ENCODE measurements around the gene KIAA1328.

Gene KIAA1328

DNA sequence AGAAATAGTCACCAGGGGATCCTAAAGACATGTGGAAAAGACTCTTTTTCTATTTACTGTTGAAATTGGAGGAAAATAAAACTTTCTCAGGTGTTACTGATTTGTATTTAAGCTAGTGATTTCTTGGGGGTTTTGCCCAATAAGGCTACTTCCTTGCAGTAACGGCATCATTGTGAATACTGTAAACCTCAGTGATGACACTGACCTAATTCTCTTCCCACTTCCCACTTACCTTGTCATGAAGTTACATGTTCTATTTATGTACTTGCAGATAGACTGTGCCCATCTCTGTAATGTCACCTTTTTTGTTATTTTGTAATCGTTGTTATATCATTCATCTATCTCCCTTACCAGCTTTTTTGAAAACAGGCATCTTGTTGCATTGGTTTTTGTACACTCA is 134.5 kb downstream of the KIAA1328 start:
- DNase-seq = no peak

DNA sequence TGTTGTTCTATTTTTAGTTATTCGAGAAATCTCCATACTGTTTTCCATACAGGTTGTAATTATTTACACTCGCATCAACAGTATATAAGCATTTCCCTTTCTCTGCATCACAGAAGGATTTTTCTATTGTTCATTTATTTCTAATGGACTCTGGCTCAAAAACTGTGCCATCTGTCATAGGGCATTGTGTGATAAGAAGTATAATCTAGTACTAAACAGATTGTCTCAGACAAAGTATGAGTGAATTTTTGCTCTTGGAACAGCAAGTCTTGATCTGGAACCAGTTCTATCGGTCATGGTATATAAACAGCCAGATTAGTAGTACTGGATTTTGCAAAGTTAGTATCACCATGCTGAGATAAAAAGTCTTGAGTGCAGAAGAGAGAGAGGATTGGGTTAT is 145.8 kb downstream of the KIAA1328 start:
- no peak for DNase-seq

DNA sequence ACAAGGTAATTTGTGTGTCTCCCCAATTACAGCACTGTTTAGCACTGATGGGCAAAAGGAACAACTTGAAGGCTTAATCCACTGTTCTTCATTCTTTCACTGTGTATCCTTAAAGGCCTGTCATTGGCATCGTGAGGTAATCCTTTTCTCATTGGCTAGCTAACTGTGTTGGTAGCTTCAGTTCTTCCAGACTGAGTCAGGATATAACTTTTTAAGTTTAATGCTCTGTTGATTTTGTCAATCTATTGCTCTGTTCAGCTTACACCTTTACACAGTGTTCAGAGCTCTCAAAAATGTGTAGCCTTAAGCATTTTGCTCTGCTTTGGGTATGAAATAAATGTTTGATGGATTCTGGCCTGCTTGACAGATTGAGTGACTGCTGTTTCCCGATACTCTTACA is 148.2 kb downstream of the KIAA1328 start:
- no peak for DNase-seq

DNA sequence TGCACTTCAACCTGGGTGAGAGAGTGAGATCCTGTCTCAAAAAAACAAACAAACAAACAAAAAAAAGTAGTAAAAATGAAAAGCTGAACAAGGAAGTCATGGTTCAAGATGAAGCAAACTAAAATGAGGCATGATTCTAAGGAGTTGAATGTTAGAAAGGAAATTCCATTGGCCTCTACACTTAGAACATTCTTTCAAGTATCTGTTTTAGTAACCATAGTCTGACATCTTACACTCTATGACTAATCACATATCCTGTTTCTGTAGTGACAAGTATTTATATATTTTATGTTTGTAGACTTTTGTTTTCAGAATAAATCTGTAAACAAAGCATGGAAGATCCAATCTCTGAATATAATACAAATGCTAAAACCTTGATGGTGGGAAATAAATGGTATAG is 164.1 kb downstream of the KIAA1328 start:
- no peak for DNase-seq

DNA sequence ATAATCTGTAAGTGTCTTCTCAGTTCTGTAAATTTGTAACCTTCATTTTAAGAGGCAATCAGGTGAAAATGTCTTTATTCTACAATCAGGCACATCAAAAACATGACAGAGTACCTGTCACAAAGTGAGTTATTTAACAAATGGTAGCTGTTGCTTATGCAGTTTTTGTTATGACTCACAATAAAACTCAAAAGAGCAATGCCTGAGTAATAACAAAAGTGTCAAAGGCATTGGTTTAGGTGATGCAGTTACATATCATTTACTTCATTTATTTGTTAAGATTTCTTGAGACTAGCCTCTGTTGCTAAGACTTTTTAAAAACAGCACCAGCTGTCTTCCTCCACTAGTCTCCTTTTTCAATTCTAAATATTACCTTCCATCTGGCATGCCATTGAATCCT is 177.8 kb downstream of the KIAA1328 start:
- DNase-seq = peak in 1 of 2 donors; percentile 2

DNA sequence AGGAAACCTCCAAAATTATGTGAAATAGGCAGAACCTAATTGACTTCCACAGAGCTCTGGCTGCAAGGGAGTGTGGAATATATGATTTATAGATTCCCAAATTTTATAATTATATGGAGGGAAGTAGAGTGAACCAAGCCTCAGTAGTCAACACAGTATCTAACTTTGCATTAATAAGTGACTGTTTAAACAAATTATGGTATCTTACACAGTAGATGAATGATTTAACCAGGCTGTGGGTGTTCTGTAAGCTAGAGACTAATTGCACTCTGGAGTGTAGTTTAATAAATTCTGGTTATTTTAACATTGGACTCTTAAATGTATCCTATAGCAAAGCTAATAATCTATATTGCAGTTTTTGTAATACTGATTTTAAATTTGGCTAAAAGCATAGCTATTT is 183.5 kb downstream of the KIAA1328 start:
- DNase-seq = no peak

DNA sequence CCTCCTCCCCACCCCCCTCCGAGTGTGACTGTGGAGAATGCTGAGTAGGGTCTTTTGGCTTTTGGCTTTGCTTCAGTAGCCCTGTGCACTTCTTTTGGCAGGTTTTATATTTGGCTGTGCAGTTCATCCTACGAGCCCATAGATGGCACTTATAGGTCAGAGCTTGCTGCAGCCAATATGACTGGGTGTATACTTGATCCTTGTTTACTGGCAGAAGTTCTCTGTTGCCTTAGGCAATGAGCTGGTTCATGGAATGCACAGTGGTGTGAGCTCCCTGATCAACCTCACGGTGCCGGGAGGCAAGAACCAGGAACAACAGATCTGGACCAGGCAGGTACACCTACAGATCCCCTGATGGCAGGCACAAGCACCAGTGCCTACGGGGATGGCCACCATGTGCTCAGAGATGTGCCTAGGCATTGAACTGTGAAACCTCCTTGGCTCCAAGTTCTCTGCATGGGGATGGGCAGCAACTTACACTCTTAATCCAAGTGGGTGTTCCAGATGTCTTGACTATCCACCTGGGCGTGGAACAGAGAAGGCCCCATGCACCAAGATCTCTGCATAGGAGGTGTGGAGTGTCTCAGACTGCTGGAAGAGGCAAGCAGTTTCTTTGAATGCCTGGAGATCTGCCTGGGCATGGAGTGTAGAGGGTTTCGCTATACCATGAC is 190.4 kb downstream of the KIAA1328 start:
- DNase-seq = no peak

DNA sequence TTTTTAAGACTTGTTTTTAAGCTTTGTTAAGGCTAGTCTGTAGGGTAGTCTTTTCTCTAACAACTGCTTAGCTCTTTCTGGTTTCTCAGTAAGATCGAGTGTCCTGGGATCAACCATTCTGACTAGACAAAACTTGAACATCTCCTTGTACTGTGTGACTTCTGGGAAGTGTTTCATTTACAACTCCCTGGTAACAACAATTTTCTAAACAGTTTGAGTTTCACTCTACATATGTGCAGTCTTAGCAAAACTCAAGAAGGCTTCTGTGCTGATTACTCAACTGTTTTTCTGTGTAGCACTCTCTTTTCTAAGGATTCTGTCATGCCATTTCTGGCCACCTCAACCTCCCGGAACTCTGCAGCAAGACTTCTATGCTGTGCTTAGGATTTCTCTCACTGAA is 204.5 kb downstream of the KIAA1328 start:
- DNase-seq = no peak

DNA sequence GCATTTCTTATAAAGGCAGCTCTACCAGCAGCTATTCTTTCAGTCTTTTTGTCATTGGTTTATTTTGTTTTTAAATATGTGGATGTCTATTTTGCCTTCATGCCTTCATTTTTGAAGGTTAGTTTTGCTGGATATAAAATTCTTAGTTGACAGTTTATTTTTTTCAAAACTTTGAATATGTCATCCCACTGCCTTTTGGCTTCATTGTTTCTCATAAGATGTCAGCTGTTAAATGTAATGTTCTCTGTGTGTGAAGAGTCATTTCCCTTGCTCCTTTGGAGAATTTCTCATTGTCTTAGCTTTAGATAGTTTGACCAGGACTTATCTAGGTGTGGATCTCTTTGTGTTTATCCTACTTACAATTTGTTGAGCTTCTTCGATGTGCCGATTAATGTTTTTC is 213.5 kb downstream of the KIAA1328 start:
- no peak for DNase-seq

DNA sequence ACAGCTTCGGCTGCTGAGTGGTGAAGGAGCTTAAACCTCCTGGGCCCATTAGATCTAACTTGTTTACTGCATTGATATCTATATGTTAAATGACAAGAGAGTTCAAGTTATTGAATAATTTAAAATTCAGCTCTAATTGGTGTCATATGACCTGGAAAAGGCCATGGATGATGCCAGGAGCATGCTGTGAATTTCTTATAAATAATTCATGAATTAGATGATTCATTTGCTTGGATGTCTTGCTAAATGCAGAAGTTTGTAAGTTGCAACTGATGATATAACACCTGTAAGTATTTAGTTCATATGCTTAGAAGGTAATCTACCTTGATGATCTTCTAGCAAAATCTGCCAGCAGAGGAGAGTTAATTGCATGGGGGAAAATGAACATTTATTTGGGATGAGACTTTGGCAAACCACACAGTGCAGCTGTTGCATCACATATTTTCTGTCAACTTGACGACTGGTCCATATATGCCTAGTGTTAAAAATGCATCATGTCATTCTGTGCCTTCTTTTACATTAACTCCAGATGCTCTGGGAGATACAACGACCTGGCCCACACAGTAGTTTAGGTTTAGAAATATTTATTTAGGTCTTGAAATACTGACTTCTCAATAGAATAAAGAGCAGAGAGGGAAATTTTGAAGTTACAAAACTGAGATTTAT is 226.3 kb downstream of the KIAA1328 start:
- DNase-seq = no peak

DNA sequence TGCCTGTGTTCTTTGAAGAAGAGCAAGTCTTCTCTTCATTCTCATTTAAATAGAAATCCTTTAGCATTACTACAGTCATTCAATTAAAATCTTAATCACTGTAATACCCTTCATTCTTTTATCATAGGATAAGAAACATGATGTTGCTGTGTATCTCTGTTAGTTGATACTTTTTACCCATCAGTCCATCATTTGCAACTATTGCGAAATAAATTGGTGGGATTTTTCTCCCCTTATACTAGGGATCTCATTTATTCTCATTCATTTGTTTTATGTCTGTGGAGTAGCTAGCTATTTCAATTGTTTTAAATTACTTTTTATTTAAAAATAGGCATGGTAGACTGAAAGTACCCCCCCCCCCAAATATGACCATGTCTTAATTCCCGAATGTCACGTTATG is 235.3 kb downstream of the KIAA1328 start:
- DNase-seq = no peak

DNA sequence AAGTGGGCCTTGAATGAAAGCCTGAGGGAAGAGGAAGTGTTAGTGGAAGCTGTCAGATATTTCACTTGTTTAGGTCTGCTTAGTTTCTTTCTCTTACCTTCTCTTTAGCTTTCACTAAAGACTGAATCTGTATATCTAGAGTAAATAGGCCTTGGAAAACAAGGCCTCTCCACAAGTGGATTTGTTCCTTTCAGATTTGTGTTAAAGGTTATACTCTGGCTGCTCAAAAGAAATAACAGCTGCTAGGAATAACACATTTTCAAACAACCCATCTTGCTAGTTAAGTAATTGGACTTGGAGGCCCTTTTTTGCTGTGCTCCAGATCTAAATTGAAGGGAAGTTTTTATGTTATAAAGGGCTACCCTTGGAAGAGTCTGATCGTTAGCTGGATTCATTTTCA is 236.3 kb downstream of the KIAA1328 start:
- DNase-seq = no peak

DNA sequence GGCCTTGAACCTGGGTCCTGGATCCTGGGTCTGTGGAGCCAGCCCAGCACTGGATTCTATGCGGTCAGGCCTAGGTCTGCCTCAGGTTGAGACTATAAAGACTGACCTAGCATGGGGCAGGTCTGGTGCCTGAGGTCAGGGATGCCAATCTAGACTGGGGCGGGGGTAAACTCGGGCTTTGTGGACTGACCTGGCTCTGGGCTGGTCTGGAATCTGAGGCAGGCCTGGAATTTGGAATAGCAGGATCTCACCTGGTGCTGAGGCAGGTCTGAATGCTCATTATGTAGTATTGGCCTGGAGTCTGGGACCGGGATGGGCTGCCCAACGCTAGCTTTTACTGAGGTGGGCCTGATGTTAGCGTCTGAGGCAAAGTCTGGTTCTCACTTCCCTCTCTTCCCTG is 256.0 kb downstream of the KIAA1328 start:
- no peak for DNase-seq

DNA sequence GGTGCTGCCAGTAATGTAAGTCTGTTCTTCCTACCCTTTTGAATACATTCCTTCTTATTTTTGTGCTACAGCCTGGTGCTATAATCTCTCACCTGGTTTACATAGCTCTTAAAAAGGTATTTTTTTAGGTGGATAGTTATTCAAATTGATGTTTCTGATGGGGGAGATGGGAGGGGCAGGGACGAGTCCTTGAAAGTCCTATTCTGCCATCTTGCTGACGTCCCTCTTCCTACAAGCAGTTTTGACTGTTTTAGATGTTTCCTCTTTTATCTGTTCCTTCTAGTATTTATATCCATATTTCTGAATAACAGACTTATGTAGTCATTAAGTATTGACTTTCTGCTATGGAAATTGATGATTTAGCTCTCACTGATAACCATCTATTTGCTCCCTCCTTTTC is 256.4 kb downstream of the KIAA1328 start:
- no peak for DNase-seq

DNA sequence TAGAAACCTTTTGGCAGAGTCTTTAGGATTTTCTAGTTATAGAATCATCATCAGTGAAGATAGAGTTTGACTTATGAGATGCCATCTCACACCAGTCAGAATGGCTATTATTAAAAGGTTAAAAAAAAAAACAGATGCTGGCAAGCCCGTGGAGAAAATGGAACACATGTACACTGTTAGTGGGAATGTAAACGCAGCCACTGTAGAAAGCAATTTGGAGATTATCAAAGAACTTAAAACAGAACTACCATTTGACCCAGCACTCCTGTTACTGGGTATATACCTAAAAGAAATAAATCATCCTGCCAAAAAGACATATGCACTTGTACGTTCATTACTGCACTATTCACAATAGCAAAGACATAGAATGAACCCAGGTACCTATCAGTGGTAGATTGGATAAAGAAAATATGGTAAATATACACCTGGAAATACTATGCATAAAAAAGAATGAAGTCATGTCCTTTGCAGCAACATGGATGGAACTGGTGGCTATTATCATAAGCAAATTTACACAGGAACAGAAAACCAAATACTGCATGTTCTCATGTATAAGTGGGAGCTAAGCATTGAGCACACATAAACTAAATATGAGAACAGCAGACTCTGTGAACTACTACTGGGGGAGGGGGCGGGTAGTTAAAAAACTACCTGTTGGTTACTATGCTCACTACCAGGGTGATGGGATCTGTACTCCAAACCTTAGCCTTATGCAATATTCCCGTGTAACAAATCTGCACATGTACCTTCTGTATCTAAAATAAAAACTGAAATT is 279.0 kb downstream of the KIAA1328 start:
- DNase-seq = no peak

DNA sequence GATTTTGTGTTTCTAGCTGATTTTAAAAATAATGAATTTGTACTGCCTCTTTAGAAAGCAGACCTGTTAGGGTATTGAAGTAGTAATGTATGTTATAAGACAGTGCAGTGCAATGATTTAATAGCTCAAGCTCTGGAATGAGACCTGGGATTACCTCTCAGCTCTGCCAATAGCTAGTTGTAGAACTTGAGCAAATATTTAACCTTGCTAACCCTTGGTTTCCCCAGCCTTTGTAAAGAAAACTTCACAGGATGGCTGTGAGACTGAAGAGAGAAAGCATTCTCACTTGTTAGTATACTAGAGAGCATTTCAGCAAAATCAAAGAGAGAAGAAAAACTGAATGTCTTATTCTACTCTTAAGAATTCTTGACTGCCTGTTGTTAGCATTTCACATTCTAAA is 293.9 kb downstream of the KIAA1328 start:
- no peak for DNase-seq

DNA sequence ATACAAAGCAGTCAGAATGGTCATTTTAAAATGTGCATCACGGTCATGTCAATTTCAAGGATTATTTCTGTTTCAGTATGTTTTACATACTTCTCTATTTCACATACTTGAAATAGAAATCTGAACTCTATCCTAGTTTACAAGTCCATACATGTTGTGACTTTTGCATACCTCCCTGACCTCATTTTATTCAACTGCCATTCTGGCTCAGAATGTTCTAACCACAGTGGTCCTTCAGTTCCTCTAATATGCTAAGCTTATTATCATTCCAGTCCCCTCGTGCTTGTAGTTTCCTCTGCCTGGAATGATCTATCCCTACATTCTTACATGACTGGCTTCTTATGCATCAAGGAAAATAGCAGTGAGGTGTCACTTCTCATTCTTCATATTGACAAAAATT is 295.6 kb downstream of the KIAA1328 start:
- no peak for DNase-seq

DNA sequence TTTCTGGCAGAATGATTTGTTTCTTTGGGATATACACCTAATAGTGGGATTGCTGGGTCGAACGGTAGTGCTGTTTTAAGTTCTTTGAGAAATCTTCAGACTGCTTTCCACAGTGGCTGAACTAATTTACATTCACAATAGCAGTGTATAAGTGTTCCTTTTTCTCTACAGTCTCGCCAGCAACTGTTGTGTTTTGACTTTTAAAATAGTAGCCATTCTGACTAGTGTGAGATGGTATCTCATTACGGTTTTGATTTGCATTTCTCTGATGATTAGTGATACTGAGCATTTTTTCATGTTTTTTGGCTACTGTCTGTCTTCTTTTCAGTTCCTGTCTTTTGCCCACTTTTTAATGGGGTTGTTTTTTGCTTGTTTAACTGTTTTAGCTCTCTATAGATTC is 306.2 kb downstream of the KIAA1328 start:
- DNase-seq = no peak

DNA sequence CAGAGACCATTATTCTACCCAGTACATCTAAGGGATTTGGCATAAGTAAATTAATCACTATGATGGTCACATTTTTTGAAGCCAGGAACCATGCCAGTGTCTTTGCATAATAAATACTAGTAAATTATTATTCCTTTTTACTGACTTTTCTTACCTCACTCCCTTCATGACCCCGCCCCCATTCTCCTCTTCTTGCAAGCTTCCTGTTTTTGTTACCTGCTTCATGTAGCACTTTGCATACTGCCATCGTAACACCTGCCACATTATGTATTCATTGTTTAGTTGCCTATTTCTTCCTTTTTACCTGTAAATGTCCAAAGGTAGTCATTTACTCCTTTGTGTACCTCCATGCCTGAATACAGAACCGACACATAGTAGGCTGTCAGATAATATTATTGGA is 309.5 kb downstream of the KIAA1328 start:
- DNase-seq = no peak

DNA sequence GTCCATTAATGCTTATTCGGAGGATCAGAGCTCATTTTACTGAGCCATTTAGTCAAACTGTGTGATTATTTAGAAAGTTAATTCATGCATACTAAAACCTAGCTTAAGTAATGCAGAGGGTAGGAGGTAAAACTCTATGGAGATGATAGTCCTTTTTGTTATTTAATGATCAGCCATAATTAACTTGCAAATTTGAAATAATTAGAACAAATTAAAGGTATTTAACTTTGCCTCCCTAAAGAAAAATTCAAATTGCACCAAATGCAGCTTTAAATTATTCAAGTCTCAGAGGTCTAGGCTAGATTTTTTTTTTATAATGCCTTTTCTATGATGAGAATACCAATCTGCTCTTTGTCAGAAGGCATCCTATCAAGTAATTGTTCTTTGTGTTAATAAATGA is 310.9 kb downstream of the KIAA1328 start:
- no peak for DNase-seq

DNA sequence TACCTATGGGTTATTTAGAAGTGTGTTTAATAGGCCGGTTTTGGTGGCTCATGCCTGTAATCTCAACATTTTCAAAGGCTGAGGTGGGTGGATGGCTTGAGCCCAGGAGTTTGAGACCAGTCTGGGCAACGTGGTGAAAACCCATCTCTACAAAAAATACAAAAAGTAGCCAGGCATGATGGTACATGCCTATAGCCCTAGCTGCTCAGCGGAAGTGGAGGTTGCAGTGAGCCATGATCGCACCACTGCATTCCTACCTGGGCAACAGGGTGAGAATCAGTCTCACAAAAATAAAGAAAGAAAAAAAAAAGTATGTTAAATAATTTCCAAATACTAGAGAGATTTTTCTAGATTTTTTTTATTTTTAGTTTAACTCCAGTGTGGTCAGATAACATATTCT is 316.0 kb downstream of the KIAA1328 start:
- DNase-seq = no peak

DNA sequence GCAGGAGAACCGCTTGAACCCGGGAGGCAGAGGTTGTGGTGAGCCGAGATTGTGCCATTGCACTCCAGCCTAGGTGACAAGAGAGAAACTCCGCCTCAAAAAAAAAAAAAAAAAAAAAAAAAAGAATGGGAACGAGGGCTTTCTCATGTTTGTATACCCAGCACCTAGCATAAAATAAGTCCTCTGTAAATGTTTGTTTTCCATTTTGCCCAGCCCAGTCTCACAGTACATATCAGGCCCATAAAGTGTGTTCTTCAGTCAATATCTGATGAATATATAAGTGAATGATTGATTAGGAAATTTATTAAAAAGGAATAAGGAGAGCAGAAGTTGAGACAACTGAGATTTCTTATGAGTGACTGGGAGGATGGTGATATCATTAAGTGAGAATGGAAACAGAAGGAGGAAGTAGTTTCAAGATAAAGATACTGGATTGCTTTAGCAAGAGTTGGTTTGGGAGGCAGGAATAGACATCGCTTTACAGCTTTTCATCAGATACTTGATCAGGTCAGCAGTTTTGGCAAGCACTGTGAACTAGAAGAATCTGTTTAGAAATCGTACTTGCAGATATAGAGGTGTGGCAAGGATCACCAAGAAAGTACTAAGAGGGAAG is 327.5 kb downstream of the KIAA1328 start:
- DNase-seq = no peak

DNA sequence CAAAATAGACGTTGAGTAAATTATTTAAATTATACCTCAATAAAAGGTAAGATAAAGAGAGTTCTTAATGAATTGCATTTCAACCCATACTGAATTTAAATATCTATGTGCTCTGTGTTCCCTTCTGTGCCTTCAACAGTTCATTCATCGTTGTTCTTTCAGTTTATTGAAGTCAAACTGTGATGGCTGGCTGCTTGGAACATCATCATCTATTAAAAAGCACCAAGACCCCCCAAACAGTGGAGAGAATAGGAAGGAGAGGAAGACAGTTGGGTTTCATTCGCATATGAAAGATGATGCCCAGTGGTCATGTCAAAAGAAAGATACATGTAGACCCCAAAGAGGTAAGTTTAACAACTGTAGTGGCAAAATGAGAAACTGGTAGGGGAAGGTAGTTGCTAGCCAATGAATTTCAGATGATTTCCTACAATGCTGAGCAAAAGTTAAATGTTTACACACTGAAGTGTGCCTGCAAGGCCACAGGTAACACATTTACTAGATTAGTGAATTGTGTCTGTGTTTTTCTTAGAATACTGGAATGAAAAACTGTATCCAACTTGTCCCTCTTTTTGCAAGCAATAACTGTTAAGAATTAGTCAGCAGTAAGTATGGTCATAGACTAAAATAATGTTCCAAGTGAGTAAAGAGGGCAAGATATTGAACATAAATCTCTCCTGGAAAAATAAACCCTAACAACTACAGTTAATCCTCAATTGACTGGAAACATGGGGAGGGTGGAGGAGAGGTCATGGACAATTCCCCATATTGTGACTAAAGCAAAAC is 331.3 kb downstream of the KIAA1328 start:
- DNase-seq = no peak

Data from hippocampal formation (tissue), 2 donors.